ENCODE results near the gene KRT2.

DNA sequence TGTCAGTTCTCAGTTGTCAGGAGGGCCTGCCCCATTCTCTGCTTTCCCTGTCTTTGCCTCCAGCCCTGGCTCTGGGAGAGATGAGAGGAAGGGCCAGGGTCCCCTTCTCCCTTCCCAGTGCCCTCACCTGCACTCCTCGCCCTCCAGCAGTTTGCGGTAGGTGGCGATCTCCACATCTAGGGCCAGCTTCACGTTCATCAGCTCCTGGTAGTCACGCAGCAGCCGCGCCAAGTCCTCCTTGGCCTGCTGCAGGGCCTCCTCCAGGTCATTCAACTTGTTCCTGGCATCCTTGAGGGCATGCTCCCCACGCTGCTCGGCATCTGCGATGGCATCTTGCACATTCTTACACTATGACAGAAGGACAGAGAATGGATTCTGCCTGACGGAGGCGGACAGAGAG is 5.4 kb downstream of the KRT2 start:
- TF ChIP-seq, protein P1, sequence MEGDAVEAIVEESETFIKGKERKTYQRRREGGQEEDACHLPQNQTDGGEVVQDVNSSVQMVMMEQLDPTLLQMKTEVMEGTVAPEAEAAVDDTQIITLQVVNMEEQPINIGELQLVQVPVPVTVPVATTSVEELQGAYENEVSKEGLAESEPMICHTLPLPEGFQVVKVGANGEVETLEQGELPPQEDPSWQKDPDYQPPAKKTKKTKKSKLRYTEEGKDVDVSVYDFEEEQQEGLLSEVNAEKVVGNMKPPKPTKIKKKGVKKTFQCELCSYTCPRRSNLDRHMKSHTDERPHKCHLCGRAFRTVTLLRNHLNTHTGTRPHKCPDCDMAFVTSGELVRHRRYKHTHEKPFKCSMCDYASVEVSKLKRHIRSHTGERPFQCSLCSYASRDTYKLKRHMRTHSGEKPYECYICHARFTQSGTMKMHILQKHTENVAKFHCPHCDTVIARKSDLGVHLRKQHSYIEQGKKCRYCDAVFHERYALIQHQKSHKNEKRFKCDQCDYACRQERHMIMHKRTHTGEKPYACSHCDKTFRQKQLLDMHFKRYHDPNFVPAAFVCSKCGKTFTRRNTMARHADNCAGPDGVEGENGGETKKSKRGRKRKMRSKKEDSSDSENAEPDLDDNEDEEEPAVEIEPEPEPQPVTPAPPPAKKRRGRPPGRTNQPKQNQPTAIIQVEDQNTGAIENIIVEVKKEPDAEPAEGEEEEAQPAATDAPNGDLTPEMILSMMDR (IDR thresholded peaks at IDR 0.05; ENCODE audit: low read depth, low read length, missing input control): no peak
- TF ChIP-seq TAF1 (conservative IDR thresholded peaks at IDR 0.05) (no peak), GABPA (IDR thresholded peaks at IDR 0.05 in 1 of 2, conservative IDR thresholded peaks at IDR 0.05 in 1 of 2) (no peak), FOXA1 (IDR thresholded peaks at IDR 0.05) (no peak), EGR1 (IDR thresholded peaks at IDR 0.05; ENCODE audit: low read depth in 2 of 2) (no peak), HNF4A (conservative IDR thresholded peaks at IDR 0.05) (no peak)
- TF ChIP-seq, protein P2, sequence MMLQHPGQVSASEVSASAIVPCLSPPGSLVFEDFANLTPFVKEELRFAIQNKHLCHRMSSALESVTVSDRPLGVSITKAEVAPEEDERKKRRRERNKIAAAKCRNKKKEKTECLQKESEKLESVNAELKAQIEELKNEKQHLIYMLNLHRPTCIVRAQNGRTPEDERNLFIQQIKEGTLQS (IDR thresholded peaks at IDR 0.05): no peak
- TF ChIP-seq, protein P3, sequence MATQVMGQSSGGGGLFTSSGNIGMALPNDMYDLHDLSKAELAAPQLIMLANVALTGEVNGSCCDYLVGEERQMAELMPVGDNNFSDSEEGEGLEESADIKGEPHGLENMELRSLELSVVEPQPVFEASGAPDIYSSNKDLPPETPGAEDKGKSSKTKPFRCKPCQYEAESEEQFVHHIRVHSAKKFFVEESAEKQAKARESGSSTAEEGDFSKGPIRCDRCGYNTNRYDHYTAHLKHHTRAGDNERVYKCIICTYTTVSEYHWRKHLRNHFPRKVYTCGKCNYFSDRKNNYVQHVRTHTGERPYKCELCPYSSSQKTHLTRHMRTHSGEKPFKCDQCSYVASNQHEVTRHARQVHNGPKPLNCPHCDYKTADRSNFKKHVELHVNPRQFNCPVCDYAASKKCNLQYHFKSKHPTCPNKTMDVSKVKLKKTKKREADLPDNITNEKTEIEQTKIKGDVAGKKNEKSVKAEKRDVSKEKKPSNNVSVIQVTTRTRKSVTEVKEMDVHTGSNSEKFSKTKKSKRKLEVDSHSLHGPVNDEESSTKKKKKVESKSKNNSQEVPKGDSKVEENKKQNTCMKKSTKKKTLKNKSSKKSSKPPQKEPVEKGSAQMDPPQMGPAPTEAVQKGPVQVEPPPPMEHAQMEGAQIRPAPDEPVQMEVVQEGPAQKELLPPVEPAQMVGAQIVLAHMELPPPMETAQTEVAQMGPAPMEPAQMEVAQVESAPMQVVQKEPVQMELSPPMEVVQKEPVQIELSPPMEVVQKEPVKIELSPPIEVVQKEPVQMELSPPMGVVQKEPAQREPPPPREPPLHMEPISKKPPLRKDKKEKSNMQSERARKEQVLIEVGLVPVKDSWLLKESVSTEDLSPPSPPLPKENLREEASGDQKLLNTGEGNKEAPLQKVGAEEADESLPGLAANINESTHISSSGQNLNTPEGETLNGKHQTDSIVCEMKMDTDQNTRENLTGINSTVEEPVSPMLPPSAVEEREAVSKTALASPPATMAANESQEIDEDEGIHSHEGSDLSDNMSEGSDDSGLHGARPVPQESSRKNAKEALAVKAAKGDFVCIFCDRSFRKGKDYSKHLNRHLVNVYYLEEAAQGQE (IDR thresholded peaks at IDR 0.05): no peak
- TF ChIP-seq, protein P4, sequence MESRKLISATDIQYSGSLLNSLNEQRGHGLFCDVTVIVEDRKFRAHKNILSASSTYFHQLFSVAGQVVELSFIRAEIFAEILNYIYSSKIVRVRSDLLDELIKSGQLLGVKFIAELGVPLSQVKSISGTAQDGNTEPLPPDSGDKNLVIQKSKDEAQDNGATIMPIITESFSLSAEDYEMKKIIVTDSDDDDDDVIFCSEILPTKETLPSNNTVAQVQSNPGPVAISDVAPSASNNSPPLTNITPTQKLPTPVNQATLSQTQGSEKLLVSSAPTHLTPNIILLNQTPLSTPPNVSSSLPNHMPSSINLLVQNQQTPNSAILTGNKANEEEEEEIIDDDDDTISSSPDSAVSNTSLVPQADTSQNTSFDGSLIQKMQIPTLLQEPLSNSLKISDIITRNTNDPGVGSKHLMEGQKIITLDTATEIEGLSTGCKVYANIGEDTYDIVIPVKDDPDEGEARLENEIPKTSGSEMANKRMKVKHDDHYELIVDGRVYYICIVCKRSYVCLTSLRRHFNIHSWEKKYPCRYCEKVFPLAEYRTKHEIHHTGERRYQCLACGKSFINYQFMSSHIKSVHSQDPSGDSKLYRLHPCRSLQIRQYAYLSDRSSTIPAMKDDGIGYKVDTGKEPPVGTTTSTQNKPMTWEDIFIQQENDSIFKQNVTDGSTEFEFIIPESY (IDR thresholded peaks at IDR 0.05): no peak
- TF ChIP-seq, protein P5, sequence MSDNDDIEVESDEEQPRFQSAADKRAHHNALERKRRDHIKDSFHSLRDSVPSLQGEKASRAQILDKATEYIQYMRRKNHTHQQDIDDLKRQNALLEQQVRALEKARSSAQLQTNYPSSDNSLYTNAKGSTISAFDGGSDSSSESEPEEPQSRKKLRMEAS (IDR thresholded peaks at IDR 0.05): no peak

Measured in liver (tissue), 3 donors.